ENCODE data around the gene BDH2. TPM values are rescaled to one million over a fixed set of nuclear protein-coding genes. Genes with fewer than 3 reads are reported as not detected.

Gene BDH2
- polyA plus RNA-seq, 1 of the 3 experiments (the other 2 are of a cell fraction) = 57.8 TPM

DNA sequence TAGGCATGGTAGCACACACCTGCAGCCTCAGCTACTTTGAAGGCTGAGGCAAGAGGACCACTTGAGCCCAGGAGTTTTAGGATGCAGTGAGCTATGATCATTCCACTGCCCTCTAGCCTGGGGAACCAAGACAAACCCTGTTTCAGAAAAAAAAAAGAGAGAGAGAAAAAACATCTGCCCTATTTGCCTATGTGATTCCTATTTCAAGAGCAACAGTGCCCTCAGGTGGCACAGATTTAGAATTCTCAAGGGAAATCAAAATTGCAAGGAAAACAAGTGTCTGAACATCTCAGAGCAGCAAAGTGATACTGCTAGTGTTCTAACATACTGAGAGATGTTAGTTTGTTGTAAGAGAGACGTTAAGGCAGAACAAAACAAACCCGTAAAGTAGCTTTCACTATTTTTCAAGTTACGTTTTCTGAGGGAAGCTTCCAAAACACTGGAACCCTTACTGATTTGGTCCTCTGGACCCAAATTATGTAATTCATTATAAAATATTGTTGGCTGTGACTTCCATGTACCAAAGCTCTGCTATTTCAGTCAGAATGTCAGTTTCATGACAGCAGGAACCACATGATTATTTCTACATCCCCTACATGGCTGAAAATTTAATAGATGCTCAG is 7.9 kb downstream of the BDH2 start:
- Histone ChIP-seq H3K4me2 (peak overlapping the region; percentile 61), H2AFZ (ENCODE audit: low read depth) (no peak overlapping the region), H3K27me3 (ENCODE audit: insufficient read depth) (no peaks in the 10 kb centered on the region), H3K9me3 (no peaks in the 10 kb centered on the region), H3K36me3 (replicated peaks in 1 of 2; ENCODE audit: control insufficient read depth in 1 of 2, insufficient read depth in 2 of 2, low read length in 1 of 2) (peaks cover 37 to 59% of the 10 kb centered on the region in 2 experiments), H3K79me2 (ENCODE audit: insufficient read depth) (no peaks in the 10 kb centered on the region), H3K27ac (ENCODE audit: low read depth in 2 of 2, low read length in 1 of 2) (peak overlapping the region in 1 of 2 experiments; percentile 30; a peak in 1 of 4 replicates), H3K4me1 (ENCODE audit: control insufficient read depth in 1 of 2, insufficient read depth in 2 of 2, low read depth in 1 of 2, low read length in 1 of 2) (no peaks in the 10 kb centered on the region), H3F3A (replicated peaks; ENCODE audit: insufficient read depth) (no peaks in the 10 kb centered on the region), H3K9ac (no peak overlapping the region), H4K20me1 (ENCODE audit: insufficient read depth) (no peaks in the 10 kb centered on the region), H3K9me2 (no peaks in the 10 kb centered on the region), H3K4me3 (ENCODE audit: low read depth in 2 of 2, low read length in 1 of 2) (no peak overlapping the region; a peak in 1 of 4 replicates)
- ChIA-PET POLR2A (interaction anchor here (0.6 to 1.4 kb wide), 2 partner anchors 223 to 330 kb away, joined by 3 read pairs; partner anchors contain the start of gene CISD2), CTCF (interaction anchor here (0.6 to 4.9 kb wide), 28 partner anchors 7 to 680 kb away, joined by 3 to 26 read pairs (median 4); partner anchors contain the start of genes BDH2, NFKB1 and SLC9B2)
- peak; percentile 39 for DNase-seq
- WGBS (ENCODE audit: low lambda C conversion rate) = 32% methylated on average over 3 of the region's 3 CpGs
- peak; percentile 17; the same call in 1 of the 2 replicates for TF ChIP-seq MXI1 (IDR thresholded peaks at IDR 0.05; ENCODE audit: low read depth, low read length)
- TF ChIP-seq EZH2phosphoT487 (IDR thresholded peaks at IDR 0.05; ENCODE audit: borderline replicate concordance, low read depth) = no peak
- TF ChIP-seq ELF1 (IDR thresholded peaks at IDR 0.05) = no peak
- TF ChIP-seq, protein P1, sequence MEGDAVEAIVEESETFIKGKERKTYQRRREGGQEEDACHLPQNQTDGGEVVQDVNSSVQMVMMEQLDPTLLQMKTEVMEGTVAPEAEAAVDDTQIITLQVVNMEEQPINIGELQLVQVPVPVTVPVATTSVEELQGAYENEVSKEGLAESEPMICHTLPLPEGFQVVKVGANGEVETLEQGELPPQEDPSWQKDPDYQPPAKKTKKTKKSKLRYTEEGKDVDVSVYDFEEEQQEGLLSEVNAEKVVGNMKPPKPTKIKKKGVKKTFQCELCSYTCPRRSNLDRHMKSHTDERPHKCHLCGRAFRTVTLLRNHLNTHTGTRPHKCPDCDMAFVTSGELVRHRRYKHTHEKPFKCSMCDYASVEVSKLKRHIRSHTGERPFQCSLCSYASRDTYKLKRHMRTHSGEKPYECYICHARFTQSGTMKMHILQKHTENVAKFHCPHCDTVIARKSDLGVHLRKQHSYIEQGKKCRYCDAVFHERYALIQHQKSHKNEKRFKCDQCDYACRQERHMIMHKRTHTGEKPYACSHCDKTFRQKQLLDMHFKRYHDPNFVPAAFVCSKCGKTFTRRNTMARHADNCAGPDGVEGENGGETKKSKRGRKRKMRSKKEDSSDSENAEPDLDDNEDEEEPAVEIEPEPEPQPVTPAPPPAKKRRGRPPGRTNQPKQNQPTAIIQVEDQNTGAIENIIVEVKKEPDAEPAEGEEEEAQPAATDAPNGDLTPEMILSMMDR (IDR thresholded peaks at IDR 0.05) = peak; percentile 76
- peak; percentile 93 for TF ChIP-seq RAD21 (IDR thresholded peaks at IDR 0.05; ENCODE audit: low read length)
- peak; percentile 56 for TF ChIP-seq RFX5 (IDR thresholded peaks at IDR 0.05; ENCODE audit: low read length)
- TF ChIP-seq SMC3 (IDR thresholded peaks at IDR 0.05; ENCODE audit: low read depth, low read length) = peak; percentile 74

DNA sequence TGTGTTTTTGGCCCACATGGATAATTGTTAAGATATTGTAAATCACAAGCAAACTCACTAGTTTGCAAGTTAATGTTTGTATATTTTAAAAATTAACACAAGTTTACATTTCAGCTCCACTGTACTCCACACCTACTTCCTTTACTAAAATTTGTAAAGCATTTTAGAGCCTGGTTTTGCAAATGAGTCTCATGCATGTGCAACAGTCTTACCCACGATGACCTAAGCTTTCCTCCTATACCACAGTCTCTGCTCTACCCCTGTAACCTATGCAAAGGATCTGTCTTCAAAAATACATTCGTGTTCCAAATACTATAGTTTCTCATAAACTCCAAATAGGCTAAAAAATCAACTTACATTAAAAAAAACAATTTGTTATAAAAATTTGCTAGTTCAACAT is 10.2 kb downstream of the BDH2 start:
- Histone ChIP-seq H3K4me2 (no peak overlapping the region), H3K27me3 (ENCODE audit: insufficient read depth) (no peaks in the 10 kb centered on the region), H3K9ac (no peak overlapping the region), H3K79me2 (ENCODE audit: insufficient read depth) (no peaks in the 10 kb centered on the region), H3K4me3 (ENCODE audit: low read depth in 2 of 2, low read length in 1 of 2) (no peak overlapping the region), H3K9me2 (no peaks in the 10 kb centered on the region), H3F3A (replicated peaks; ENCODE audit: insufficient read depth) (no peaks in the 10 kb centered on the region), H2AFZ (ENCODE audit: low read depth) (no peak overlapping the region), H4K20me1 (ENCODE audit: insufficient read depth) (no peaks in the 10 kb centered on the region), H3K36me3 (replicated peaks in 1 of 2; ENCODE audit: control insufficient read depth in 1 of 2, insufficient read depth in 2 of 2, low read length in 1 of 2) (peaks cover 54 to 81% of the 10 kb centered on the region in 2 experiments), H3K9me3 (no peaks in the 10 kb centered on the region), H3K27ac (ENCODE audit: low read depth in 2 of 2, low read length in 1 of 2) (no peak overlapping the region), H3K4me1 (ENCODE audit: control insufficient read depth in 1 of 2, insufficient read depth in 2 of 2, low read depth in 1 of 2, low read length in 1 of 2) (no peaks in the 10 kb centered on the region)
- CTCF ChIA-PET = interaction anchor here (0.6 to 4.9 kb wide), 6 partner anchors 9 to 469 kb away, joined by 3 to 26 read pairs (median 3); partner anchors contain the start of genes BDH2, SLC9B2 and UBE2D3
- 60% methylated on average over 2 of the region's 2 CpGs for WGBS (ENCODE audit: low lambda C conversion rate)
- no peak for DNase-seq
- no peak for TF ChIP-seq ELF1 (IDR thresholded peaks at IDR 0.05)
- no peak for TF ChIP-seq GATA2 (CRISPR knock-in tag; IDR thresholded peaks at IDR 0.05)
- TF ChIP-seq NRF1 (IDR thresholded peaks at IDR 0.05; ENCODE audit: low read depth, low read length) = no peak
- no peak for TF ChIP-seq RAD21 (IDR thresholded peaks at IDR 0.05; ENCODE audit: low read length)
- TF ChIP-seq RXRA (IDR thresholded peaks at IDR 0.05; ENCODE audit: borderline replicate concordance, low read depth) = no peak
- TF ChIP-seq SIN3A (IDR thresholded peaks at IDR 0.05; ENCODE audit: borderline replicate concordance, low read depth, low read length) = no peak
- TF ChIP-seq, protein P2, sequence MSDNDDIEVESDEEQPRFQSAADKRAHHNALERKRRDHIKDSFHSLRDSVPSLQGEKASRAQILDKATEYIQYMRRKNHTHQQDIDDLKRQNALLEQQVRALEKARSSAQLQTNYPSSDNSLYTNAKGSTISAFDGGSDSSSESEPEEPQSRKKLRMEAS (IDR thresholded peaks at IDR 0.05; ENCODE audit: low read depth) = no peak
- TF ChIP-seq, protein P1 (IDR thresholded peaks at IDR 0.05) = no peak
- no peak for TF ChIP-seq TCF12 (IDR thresholded peaks at IDR 0.05)
- TF ChIP-seq, protein P3, sequence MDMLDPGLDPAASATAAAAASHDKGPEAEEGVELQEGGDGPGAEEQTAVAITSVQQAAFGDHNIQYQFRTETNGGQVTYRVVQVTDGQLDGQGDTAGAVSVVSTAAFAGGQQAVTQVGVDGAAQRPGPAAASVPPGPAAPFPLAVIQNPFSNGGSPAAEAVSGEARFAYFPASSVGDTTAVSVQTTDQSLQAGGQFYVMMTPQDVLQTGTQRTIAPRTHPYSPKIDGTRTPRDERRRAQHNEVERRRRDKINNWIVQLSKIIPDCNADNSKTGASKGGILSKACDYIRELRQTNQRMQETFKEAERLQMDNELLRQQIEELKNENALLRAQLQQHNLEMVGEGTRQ (IDR thresholded peaks at IDR 0.05; ENCODE audit: borderline replicate concordance, low read depth, low read length) = no peak
- no peak for TF ChIP-seq FOSL2 (IDR thresholded peaks at IDR 0.05; ENCODE audit: borderline replicate concordance, low read depth)
- TF ChIP-seq RCOR1 (IDR thresholded peaks at IDR 0.05; ENCODE audit: low read length) = no peak
- TF ChIP-seq TAF1 (IDR thresholded peaks at IDR 0.05; ENCODE audit: borderline replicate concordance, low read depth, low read length) = no peak
- TF ChIP-seq EZH2phosphoT487 (IDR thresholded peaks at IDR 0.05; ENCODE audit: borderline replicate concordance, low read depth) = no peak
- TF ChIP-seq MEF2A (IDR thresholded peaks at IDR 0.05; ENCODE audit: borderline replicate concordance, low read depth) = no peak
- no peak for TF ChIP-seq FOXM1 (IDR thresholded peaks at IDR 0.05; ENCODE audit: low read depth)
- TF ChIP-seq, protein P4, sequence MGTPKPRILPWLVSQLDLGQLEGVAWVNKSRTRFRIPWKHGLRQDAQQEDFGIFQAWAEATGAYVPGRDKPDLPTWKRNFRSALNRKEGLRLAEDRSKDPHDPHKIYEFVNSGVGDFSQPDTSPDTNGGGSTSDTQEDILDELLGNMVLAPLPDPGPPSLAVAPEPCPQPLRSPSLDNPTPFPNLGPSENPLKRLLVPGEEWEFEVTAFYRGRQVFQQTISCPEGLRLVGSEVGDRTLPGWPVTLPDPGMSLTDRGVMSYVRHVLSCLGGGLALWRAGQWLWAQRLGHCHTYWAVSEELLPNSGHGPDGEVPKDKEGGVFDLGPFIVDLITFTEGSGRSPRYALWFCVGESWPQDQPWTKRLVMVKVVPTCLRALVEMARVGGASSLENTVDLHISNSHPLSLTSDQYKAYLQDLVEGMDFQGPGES (IDR thresholded peaks at IDR 0.05; ENCODE audit: low read depth, low read length) = no peak
- POLR2A ChIA-PET = interaction anchor here (1.1 kb wide), 1 partner anchor 12 kb away, joined by 4 read pairs; the partner anchor contains the start of gene SLC9B2

Data from SK-N-SH (cell line).